A549 (cell line): ENCODE results near the gene MND1. TPM values are rescaled to one million over a fixed set of nuclear protein-coding genes. Genes with fewer than 3 reads are reported as not detected.

Source experiments
- ATAC-seq, 2 experiments: fragments of 200-7000 bp in 1 of 2; fragments of >200 bp in 1 of 2; cut with Nextera tagmentation in 1 of 2; cut with Tn5 transposase in 1 of 2; 3 replicates each; pipeline versions ENCODE4 v1.8.0 to v1.9.1; 2018 to 2020; ENCODE audit warnings: mild to moderate bottlenecking in 1 of 2, moderate library complexity in 1 of 2
- CTCF ChIA-PET: fragments of 300-600 bp; sonication (Branson Sonifier 250); formaldehyde crosslinking; extraction: SDS; loops from one replicate; lab custom pipeline; 2021; ENCODE audit warnings: antibody characterized with exemption, inconsistent platforms; lab: Yijun Ruan, JAX
- POLR2A ChIA-PET: fragments of 350-600 bp; formaldehyde crosslinking; extraction: SDS; loops from one replicate; lab custom pipeline; 2021; ENCODE audit warnings: antibody characterized with exemption, inconsistent platforms; lab: Yijun Ruan, JAX
- DNase-seq, 2 experiments: peaks; one replicate each; pipeline versions ENCODE4 v3.0.0 to v3.0.0-alpha.2; 2011 to 2016; ENCODE audit warnings: low read depth in 1 of 2, low spot score in 1 of 2
- FAIRE-seq: peaks from 2 replicates; lab custom pipeline; 2011; peaks lifted over from hg19 to GRCh38; lab: Jason Lieb, UNC
- H3K27ac ChIP-seq, 2 experiments: fragments of >200 bp; sonication (Bioruptor Twin); formaldehyde crosslinking; 3 replicates each; pipeline ENCODE4 v1.5.1; 2016 to 2017
- H3K4me1 ChIP-seq: fragments of >200 bp; sonication (Bioruptor Twin); formaldehyde crosslinking; 3 replicates; pipeline ENCODE4 v1.6.1; 2016
- H3K4me2 ChIP-seq: fragments of >200 bp; sonication (Bioruptor Twin); formaldehyde crosslinking; 3 replicates; pipeline ENCODE4 v1.6.1; 2016
- H3K4me3 ChIP-seq: fragments of >200 bp; sonication (Bioruptor Twin); formaldehyde crosslinking; 3 replicates; pipeline ENCODE4 v1.5.1; 2016
- H3K9me3 ChIP-seq: fragments of >200 bp; sonication (Bioruptor Twin); formaldehyde crosslinking; 3 replicates; pipeline ENCODE4 v1.6.1; 2016
- BHLHE40 ChIP-seq: IDR thresholded peaks from 2 replicates; pipeline ENCODE4 v1.6.1; 2012; ENCODE audit warnings: low read depth, low read length, inconsistent platforms
- CBX2 ChIP-seq: fragments of 200-600 bp; sonication (generic); IDR thresholded peaks from 2 replicates; pipeline ENCODE4 v1.6.1; 2016; ENCODE audit warnings: low read depth, mild to moderate bottlenecking, borderline replicate concordance
- CHD2 ChIP-seq: fragments of 150-350 bp; IDR thresholded peaks from 2 replicates; pipeline ENCODE4 v1.6.1; 2014; ENCODE audit warnings: low read length; ENCODE audit not compliant: partially characterized antibody
- E2F6 ChIP-seq: IDR thresholded peaks from 2 replicates; pipeline ENCODE4 v1.6.1; 2012; ENCODE audit warnings: low read depth, borderline replicate concordance
- EHMT2 ChIP-seq: fragments of 200-600 bp; sonication (generic); IDR thresholded peaks from 2 replicates; pipeline ENCODE4 v1.6.1; 2016; ENCODE audit warnings: antibody characterized with exemption, low read depth, mild to moderate bottlenecking, moderate library complexity
- ELK1 ChIP-seq: fragments of 150-350 bp; IDR thresholded peaks from 2 replicates; pipeline ENCODE4 v1.6.1; 2014; ENCODE audit warnings: low read depth, mild to moderate bottlenecking, low read length
- EP300 ChIP-seq, 2 experiments: fragments of >200 bp; sonication (Bioruptor Twin); formaldehyde crosslinking; IDR thresholded peaks; 2 replicates in 1 of 2; 3 replicates in 1 of 2; pipeline ENCODE4 v1.6.1; 2016 to 2017
- FOSL2 ChIP-seq, 2 experiments: fragments of 450-650 bp in 1 of 2; fragments of >200 bp in 1 of 2; sonication (Bioruptor Twin) in 1 of 2; formaldehyde crosslinking; IDR thresholded peaks; 2 replicates each; pipeline versions ENCODE4 v1.5.0 to v1.6.1; 2016 to 2020; ENCODE audit warnings: mild to moderate bottlenecking in 1 of 2, moderate library complexity in 1 of 2
- FOXS1 ChIP-seq: fragments of 250-450 bp; sonication (Bioruptor Pico); IDR thresholded peaks from 2 replicates; pipeline ENCODE4 v1.5.0; 2020; ENCODE audit warnings: mild to moderate bottlenecking, moderate library complexity
- GATA3 ChIP-seq: IDR thresholded peaks from 2 replicates; pipeline ENCODE4 v1.6.1; 2012; ENCODE audit warnings: borderline replicate concordance
- HDAC2 ChIP-seq: fragments of 200-600 bp; sonication (generic); IDR thresholded peaks from 2 replicates; pipeline ENCODE4 v1.6.1; 2016
- HES2 ChIP-seq: fragments of >200 bp; sonication (Bioruptor Twin); formaldehyde crosslinking; IDR thresholded peaks from 2 replicates; pipeline ENCODE4 v1.6.1; 2016
- JUNB ChIP-seq: fragments of >200 bp; sonication (Bioruptor Twin); formaldehyde crosslinking; IDR thresholded peaks from 2 replicates; pipeline ENCODE4 v1.6.1; 2016
- NFE2L2 ChIP-seq: fragments of 150-350 bp; conservative IDR thresholded peaks from 2 replicates; pipeline ENCODE4 v1.6.1; 2014; ENCODE audit warnings: low read length
- NR3C1 ChIP-seq: fragments of >200 bp; sonication (Bioruptor Twin); formaldehyde crosslinking; IDR thresholded peaks from 3 replicates; pipeline ENCODE4 v1.6.1; 2017
- PBX3 ChIP-seq: IDR thresholded peaks from 2 replicates; pipeline ENCODE4 v1.6.1; 2012
- PHF8 ChIP-seq: fragments of 200-600 bp; sonication (generic); IDR thresholded peaks from 2 replicates; pipeline ENCODE4 v1.6.1; 2016; ENCODE audit warnings: low read depth, mild to moderate bottlenecking, antibody characterized with exemption, moderate library complexity, borderline replicate concordance
- POLR2AphosphoS2 ChIP-seq: conservative IDR thresholded peaks from 2 replicates; pipeline ENCODE4 v1.6.1; 2012; ENCODE audit warnings: low read length, improper control_type of control experiment, inconsistent platforms
- RARB ChIP-seq: fragments of 250-450 bp; sonication (Bioruptor Pico); IDR thresholded peaks from 2 replicates; pipeline ENCODE4 v1.8.0; 2021; ENCODE audit warnings: mild to moderate bottlenecking, moderate library complexity
- RCOR1 ChIP-seq: fragments of 150-350 bp; IDR thresholded peaks from 2 replicates; pipeline ENCODE4 v1.6.1; 2014; ENCODE audit warnings: antibody characterized with exemption, low read length, low read depth
- TFCP2L1 ChIP-seq: fragments of 250-450 bp; sonication (Bioruptor Pico); IDR thresholded peaks from 2 replicates; pipeline ENCODE4 v1.5.0; 2021; ENCODE audit warnings: mild to moderate bottlenecking
- USF2 ChIP-seq: fragments of 450-650 bp; IDR thresholded peaks from 2 replicates; pipeline ENCODE4 v1.6.1; 2014; ENCODE audit warnings: antibody characterized with exemption
- ZFP36 ChIP-seq: fragments of 450-650 bp; IDR thresholded peaks from 2 replicates; pipeline ENCODE4 v1.6.1; 2014; ENCODE audit warnings: borderline replicate concordance; ENCODE audit not compliant: partially characterized antibody
- WGBS: methylation state at CpG from one replicate; pipeline ENCODE4 v1.1.6; 2017; ENCODE audit errors: missing lambda C conversion rate; 5-methylcytosine and 5-hydroxymethylcytosine counted together
- polyA plus RNA-seq, 4 experiments: library from polyadenylated mRNA; depleted of rRNA in 3 of 4; stranded (reverse); fragments of >200 nt; fragmentation: RNase III in 1 of 4; extraction: RNeasy Plus Mini Kit Qiagen cat#74134 plus additional on column Dnase treatment in 1 of 4; gene quantifications; 2 replicates in 3 of 4; 3 replicates in 1 of 4; pipeline ENCODE4 v1.2.3, GENCODE V29; 2011 to 2017

The MND1 gene
- polyA plus RNA-seq, 2 of the 4 experiments (the other 2 are of a cell fraction): 16.3 to 16.6 TPM

- H3K9me3 ChIP-seq: peaks cover 3% of the 10 kb centered on the region; the same call in 2 of the 3 replicates
- H3K27ac ChIP-seq: no peak overlapping the region
- POLR2A ChIA-PET: no interaction called here
- H3K4me2 ChIP-seq: no peak overlapping the region
- H3K4me3 ChIP-seq: no peak overlapping the region
- no peak for TF ChIP-seq EP300 (IDR thresholded peaks at IDR 0.05)
- TF ChIP-seq ZFP36: no peak
- TF ChIP-seq PHF8: no peak
- no peak for TF ChIP-seq HDAC2
- no peak for TF ChIP-seq HES2
- TF ChIP-seq E2F6: no peak
- TF ChIP-seq GATA3: no peak
- no peak for TF ChIP-seq FOSL2 (IDR thresholded peaks at IDR 0.05)
- no peak for TF ChIP-seq FOSL2 (CRISPR knock-in tag; IDR thresholded peaks at IDR 0.05)
- no peak for TF ChIP-seq USF2
- TF ChIP-seq PBX3: no peak
- peaks cover 3% of the 10 kb centered on the region; the same call in 1 of the 3 replicates for H3K4me1 ChIP-seq
- FAIRE-seq (no peak), ATAC-seq (no peak), DNase-seq (no peak)
- CTCF ChIA-PET: no interaction called here
- WGBS: 88% methylated on average over 21 of the region's 40 CpGs
Observed at GRCh38 chr4:153295131-153295755, 49.2 kb upstream of the MND1 start.

- DNase-seq (no peak), FAIRE-seq (no peak), ATAC-seq (no peak; a peak in 1 of 6 replicates)
- H3K4me3 ChIP-seq: no peak overlapping the region
- H3K9me3 ChIP-seq: peaks cover 8% of the 10 kb centered on the region; the same call in 2 of the 3 replicates
- POLR2A ChIA-PET: no interaction called here
- H3K27ac ChIP-seq: no peak overlapping the region
- peak overlapping the region; percentile 42; the same call in 1 of the 3 replicates for H3K4me2 ChIP-seq
- WGBS: 33% methylated on average over 11 of the region's 11 CpGs
- CTCF ChIA-PET: no interaction called here
- peaks cover 3% of the 10 kb centered on the region; the same call in 1 of the 3 replicates for H3K4me1 ChIP-seq
- TF ChIP-seq ELK1 (no peak), FOXS1 (no peak), CHD2 (no peak), PHF8 (no peak), CBX2 (no peak), RCOR1 (no peak), GATA3 (no peak), FOSL2 (IDR thresholded peaks at IDR 0.05) (no peak), FOSL2 (CRISPR knock-in tag; IDR thresholded peaks at IDR 0.05) (no peak), POLR2AphosphoS2 (no peak), TFCP2L1 (CRISPR knock-in tag) (no peak), BHLHE40 (no peak), NR3C1 (no peak), EHMT2 (no peak), NFE2L2 (no peak), JUNB (no peak), EP300 (IDR thresholded peaks at IDR 0.05) (no peak), RARB (CRISPR knock-in tag) (no peak)
Observed at GRCh38 chr4:153296040-153296823, 48.3 kb upstream of the MND1 start.
